HG03097 (cell line): ENCODE measurements around the gene IGSF3.

Experiments
- ATAC-seq: cut with Tn5 transposase; IDR thresholded peaks from one replicate; pipeline ENCODE4 v1.9.1; 2021; ENCODE audit not compliant: unreplicated experiment, low FRiP score

The IGSF3 gene

DNA sequence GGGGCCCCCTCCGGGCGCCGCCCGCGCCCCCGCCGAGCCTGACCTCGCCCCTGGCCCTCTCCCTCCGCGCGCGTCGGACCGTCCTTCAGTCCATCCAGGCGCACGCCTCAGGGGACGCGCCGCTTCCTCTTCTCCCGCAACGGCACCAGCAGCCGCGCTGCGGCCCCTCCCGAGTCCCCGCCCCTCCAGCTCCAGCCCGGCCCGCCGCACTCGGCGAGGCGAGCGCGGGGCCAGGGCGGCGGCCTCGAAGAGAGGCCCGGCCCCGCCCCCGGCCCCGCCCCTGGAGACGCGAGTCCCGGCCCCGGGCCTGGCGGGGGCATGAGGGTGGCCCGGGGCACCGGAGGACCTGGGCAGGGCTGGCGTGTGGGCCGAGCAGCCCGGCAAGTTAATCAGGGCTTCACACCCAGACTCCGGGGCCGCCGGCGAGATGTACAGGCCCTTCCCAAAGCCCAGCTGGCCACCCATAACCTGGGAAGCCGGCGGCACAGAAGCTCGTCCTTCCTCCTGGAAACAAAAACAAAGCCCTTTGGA lies at the start of gene IGSF3:
Gene IGSF3 (minus strand): TSS at position 159 of the 531 bp plus-strand sequence. CDS start 1,407 bp downstream, outside the sequence.
- no peak for ATAC-seq

DNA sequence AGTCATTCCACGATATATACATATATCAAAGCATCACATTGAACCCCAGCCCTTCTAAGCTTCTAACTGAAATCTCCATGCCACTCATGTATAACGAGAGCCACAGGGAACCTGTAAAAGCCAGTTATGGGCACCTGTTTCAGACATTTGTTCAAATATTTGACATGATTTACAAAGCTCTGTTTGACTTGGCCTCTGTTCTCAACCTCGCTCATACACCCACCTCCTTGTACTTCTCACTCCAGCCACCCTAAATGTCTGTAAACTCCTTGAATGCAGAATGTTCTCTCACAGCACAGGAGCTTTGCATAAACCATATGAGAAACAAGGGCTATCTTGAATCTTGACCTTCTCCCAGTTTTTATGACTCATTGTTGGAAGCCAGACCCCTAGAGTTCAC lies 49.8 kb upstream of the IGSF3 start:
- no peak for ATAC-seq

DNA sequence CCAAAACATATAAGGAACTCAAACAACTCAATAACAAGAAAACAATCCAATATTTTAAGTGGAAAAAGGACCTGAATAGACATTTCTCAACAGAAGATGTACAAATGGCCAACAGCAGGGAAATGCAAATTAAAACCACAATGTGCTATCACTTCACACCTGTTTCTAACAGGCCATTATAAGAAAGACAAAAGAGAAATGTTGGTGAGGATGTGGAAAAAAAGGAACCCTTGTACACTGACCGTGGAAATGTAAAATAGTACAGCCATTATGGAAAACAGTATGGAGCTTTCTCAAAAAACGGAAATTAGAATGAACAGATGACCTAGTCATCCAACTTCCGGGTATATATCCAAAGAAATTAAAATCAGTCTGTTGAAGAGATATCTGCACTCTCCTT lies 48.9 kb upstream of the IGSF3 start:
- no peak for ATAC-seq

GRCh38 chr1:116713474-116713873 lies 45.9 kb upstream of the IGSF3 start:
- ATAC-seq: no peak

DNA sequence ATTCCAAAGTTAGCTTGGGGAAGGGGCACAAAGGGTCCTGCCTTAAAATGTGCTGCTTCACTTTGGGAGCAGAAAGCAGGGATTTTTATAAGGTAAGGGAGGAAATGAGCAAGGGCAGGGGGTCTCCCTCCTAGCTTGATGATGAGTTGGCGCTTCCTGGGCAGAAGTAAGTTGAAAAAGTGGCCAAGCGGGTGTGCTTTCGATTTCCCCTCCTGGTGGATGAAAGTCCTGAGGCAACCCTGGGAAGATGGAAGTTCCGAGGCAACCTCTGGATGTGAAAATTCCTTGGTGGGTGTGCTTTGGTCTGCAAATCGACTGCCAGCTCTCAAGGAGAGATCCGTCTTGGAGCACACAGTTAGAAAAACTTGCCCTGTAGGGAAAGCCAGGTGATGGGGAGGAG lies 45.0 kb upstream of the IGSF3 start:
- no peak for ATAC-seq

GRCh38 chr1:116711263-116711840 lies 43.8 kb upstream of the IGSF3 start:
- ATAC-seq: no peak

GRCh38 chr1:116710420-116711262 lies 43.1 kb upstream of the IGSF3 start:
- no peak for ATAC-seq

- ATAC-seq: no peak
Measured at GRCh38 chr1:116709666-116710167, 42.2 kb upstream of the IGSF3 start.

- no peak for ATAC-seq
Measured at GRCh38 chr1:116708255-116708900, 40.8 kb upstream of the IGSF3 start.

DNA sequence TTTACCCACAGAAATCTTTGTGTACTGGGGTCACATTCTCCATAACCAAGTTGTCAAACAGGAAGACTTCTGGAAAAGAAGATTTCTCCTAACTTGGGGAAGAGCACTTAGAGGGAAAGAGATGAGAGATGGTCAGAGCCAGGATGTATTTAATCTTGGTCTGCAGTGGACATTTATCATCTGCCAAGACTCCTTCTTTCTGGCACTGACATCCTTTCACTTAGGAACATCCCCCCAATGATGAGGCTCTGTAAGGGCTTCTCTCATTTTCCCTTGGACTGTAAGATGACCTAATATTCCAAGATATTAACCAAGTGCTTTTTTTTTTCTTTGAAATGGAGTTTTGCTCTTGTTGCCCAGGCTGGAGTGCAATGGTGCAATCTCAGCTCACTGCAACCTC lies 39.3 kb upstream of the IGSF3 start:
- no peak for ATAC-seq

- no peak for ATAC-seq
Measured at GRCh38 chr1:116706123-116706522, 38.6 kb upstream of the IGSF3 start.

GRCh38 chr1:116704278-116704677 lies 36.7 kb upstream of the IGSF3 start:
- no peak for ATAC-seq

GRCh38 chr1:116699605-116700004 lies 32.1 kb upstream of the IGSF3 start:
- ATAC-seq: no peak

DNA sequence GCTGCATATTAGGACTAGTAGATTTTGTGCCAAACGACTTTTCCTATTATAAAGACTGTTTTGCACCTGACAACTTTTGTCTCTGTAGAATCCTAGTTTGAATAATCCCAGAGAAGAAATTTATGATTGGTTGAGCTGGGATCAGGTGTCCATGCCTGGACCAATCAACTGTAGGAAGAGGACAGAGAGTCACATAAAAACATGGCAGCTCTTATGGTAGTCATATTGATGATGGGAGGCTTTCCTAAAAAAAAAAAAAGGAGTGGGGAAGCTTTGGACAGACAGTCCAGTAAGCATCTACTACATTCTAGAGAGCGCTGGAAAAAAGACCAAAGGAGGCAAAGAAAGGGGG lies 30.7 kb upstream of the IGSF3 start:
- ATAC-seq: no peak

- ATAC-seq: no peak
Measured at GRCh38 chr1:116697548-116698243, 30.2 kb upstream of the IGSF3 start.

- no peak for ATAC-seq
Measured at GRCh38 chr1:116694524-116694923, 27.0 kb upstream of the IGSF3 start.

DNA sequence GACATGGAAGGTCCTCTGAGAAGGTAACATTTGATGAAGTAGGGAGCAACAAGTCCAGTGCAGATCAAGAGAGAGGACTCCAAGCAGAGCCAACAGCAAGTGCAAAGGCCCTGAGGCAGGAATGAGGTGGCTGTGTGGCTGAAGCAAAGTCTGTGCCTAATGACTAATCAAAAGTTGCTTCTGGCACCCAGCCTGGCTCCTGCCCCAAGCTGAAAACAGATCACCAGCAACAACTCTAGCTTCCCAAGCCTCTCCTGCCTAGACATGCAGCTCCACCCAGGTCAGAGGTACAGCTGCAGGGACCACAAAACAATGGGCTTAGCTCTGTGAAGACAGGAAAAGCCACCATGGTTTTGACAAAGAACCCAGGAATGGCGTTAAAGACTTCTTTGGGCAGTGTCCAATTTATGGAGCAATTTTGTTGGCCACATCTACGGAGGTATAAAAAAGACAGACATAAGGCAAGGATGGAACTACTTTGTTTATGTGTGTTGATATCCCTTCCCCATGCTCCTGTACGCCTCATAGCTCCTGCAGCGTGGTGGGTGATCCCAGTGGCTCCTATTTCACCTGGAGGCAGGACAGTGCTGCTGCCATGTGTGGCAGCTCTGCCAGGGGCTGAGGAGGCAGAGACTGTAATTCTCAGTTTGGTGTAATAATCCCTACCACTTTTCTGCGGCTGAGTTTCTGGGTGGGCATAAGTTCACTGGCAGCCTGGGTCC lies 26.4 kb upstream of the IGSF3 start:
- no peak for ATAC-seq

DNA sequence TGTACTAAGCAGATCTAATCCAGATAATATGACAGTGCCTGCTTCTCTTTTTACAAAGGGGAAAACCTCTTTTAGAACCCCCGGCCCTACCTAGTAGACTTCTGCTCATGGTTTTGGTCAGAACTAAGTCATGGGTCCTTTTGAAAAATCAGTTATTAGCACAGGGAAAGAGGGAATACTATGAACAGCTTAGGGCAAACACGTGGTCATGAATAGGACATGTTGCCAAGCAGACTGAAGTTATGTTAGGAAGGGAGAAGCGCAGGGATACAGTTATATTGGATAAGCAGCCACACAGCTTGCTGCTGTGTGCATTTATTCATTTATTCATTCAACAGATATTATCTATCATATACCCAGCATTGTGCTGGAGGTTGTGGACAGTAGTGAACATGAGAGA lies 25.3 kb upstream of the IGSF3 start:
- ATAC-seq: no peak

DNA sequence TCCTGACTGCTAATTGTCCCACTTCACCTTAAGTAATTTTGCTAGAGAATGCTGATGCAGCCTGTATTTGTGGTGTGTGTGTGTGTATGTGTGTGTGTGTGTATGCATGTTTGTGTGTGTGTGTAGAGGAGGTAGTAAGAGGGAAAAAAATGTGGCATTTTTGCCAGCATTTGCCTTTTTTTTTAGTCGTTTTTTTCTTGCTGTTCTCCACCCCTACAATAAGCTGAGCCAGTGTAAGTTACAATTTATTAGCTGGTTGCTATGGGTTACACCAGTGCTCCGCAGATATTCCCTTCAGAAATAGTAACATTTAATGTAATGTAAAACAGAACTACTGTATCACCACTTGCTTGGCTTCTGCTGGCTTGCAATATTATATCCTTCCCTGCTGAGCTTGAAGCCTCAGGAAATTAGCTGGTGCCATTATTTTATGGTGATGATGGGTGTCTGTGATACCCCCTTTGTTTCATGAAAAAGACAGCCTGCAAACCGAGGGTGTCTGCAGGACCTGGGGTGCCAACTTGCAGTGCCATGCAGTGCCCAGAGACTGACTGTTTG lies 23.4 kb upstream of the IGSF3 start:
- no peak for ATAC-seq

- ATAC-seq: no peak
Measured at GRCh38 chr1:116690396-116690848, 22.9 kb upstream of the IGSF3 start.
